Measurements from ENCODE around the gene ZNF473. TPM values are rescaled to one million over a fixed set of nuclear protein-coding genes. Genes with fewer than 3 reads are reported as not detected.

The ZNF473 gene
- total RNA-seq, 1 experiment from 2014 or later, result 10.0 TPM

- H3K4me3 Mint-ChIP-seq, result no peak overlapping the region
- ChIA-PET POLR2A (no interaction called here), CTCF (no interaction called here)
- H3K27ac Mint-ChIP-seq, result no peak overlapping the region
- no peak for ATAC-seq
- H3K9me3 Mint-ChIP-seq, result no peaks in the 10 kb centered on the region
- peaks cover 12% of the 10 kb centered on the region for H3K36me3 Mint-ChIP-seq
- no peak for DNase-seq (ENCODE audit: low spot score)
- no peak for TF ChIP-seq ZNF671 (CRISPR knock-in tag; IDR thresholded peaks at IDR 0.05)
- TF ChIP-seq CBFB (CRISPR knock-in tag; IDR thresholded peaks at IDR 0.05; ENCODE audit: low read depth), result no peak
- no peak for TF ChIP-seq IRF2 (CRISPR knock-in tag; IDR thresholded peaks at IDR 0.05; ENCODE audit: borderline replicate concordance, low read depth)
- TF ChIP-seq AFF4 (CRISPR knock-in tag; IDR thresholded peaks at IDR 0.05; ENCODE audit: borderline replicate concordance), result no peak
- no peak for TF ChIP-seq ELF4 (CRISPR knock-in tag; IDR thresholded peaks at IDR 0.05; ENCODE audit: low read depth)
- no peak for TF ChIP-seq TEAD4 (CRISPR knock-in tag; IDR thresholded peaks at IDR 0.05)
- TF ChIP-seq GABPB1 (CRISPR knock-in tag; IDR thresholded peaks at IDR 0.05), result no peak
- TF ChIP-seq STAT6 (CRISPR knock-in tag; conservative IDR thresholded peaks at IDR 0.05; ENCODE audit: low read depth), result no peak
- no peak for TF ChIP-seq ESRRA (CRISPR knock-in tag; IDR thresholded peaks at IDR 0.05; ENCODE audit: borderline replicate concordance)
- no peak for TF ChIP-seq ERG (CRISPR knock-in tag; IDR thresholded peaks at IDR 0.05)
- no peak for TF ChIP-seq HMGXB4 (CRISPR knock-in tag; IDR thresholded peaks at IDR 0.05)
- no peak for TF ChIP-seq ZNF425 (CRISPR knock-in tag; conservative IDR thresholded peaks at IDR 0.05)
- no peak for TF ChIP-seq FOXJ3 (CRISPR knock-in tag; IDR thresholded peaks at IDR 0.05; ENCODE audit: borderline replicate concordance)
- no peak for TF ChIP-seq NR3C1 (CRISPR knock-in tag; conservative IDR thresholded peaks at IDR 0.05; ENCODE audit: low read depth)
- TF ChIP-seq SOX15 (CRISPR knock-in tag; IDR thresholded peaks at IDR 0.05), result no peak
- H3K27me3 Mint-ChIP-seq (ENCODE audit: low read depth), result no peaks in the 10 kb centered on the region
- no peaks in the 10 kb centered on the region; the same call in 1 of the 2 replicates for H3K4me1 Mint-ChIP-seq
Measured at GRCh38 chr19:50001775-50002174, 24.0 kb upstream of the ZNF473 start.

Measured in WTC11 (cell line).